ENCODE data around the gene TACR2. TPM values are rescaled to one million over a fixed set of nuclear protein-coding genes. Genes with fewer than 3 reads are reported as not detected.
A peak's percentile ranks its signal among the peaks of the same experiment; 100 is the strongest.

Gene TACR2
- total and polyA plus RNA-seq, 2 experiments from 2014 or later: 0.53 TPM; not detected in 1

DNA sequence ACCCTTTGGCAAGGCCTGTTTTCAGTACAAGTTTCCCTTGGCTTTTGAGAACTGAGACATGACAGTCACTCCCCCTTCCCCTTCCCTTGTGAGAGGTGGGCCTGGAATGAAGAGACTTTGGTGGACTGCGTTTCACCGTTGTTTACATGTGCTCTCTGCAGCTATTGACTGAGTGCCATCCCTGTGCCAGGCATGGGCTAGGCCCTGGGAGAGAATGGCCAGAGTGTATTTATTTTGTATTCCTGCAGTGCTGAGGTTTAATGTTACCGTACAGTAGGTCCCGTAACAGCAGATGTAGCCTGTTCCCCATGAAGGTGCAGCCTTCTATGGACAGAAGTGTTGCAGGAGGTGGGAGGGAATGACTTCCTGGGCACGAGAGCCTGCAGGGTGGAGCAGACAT lies 50.0 kb downstream of the TACR2 start:
- Histone ChIP-seq H3K9me3 (ENCODE audit: low read depth) (no peaks in the 10 kb centered on the region), H3K27me3 (no peaks in the 10 kb centered on the region), H3K36me3 (peaks cover 49% of the 10 kb centered on the region), H3K4me1 (ENCODE audit: low read depth) (peaks cover 4% of the 10 kb centered on the region), H3K4me3 (no peak overlapping the region), H3K27ac (no peak overlapping the region)
- no peak for DNase-seq (ENCODE audit: low read depth in 1 of 2, low spot score in 1 of 2)
- TF ChIP-seq, protein P1, sequence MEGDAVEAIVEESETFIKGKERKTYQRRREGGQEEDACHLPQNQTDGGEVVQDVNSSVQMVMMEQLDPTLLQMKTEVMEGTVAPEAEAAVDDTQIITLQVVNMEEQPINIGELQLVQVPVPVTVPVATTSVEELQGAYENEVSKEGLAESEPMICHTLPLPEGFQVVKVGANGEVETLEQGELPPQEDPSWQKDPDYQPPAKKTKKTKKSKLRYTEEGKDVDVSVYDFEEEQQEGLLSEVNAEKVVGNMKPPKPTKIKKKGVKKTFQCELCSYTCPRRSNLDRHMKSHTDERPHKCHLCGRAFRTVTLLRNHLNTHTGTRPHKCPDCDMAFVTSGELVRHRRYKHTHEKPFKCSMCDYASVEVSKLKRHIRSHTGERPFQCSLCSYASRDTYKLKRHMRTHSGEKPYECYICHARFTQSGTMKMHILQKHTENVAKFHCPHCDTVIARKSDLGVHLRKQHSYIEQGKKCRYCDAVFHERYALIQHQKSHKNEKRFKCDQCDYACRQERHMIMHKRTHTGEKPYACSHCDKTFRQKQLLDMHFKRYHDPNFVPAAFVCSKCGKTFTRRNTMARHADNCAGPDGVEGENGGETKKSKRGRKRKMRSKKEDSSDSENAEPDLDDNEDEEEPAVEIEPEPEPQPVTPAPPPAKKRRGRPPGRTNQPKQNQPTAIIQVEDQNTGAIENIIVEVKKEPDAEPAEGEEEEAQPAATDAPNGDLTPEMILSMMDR (IDR thresholded peaks at IDR 0.05; ENCODE audit: low read depth, low read length): no peak

DNA sequence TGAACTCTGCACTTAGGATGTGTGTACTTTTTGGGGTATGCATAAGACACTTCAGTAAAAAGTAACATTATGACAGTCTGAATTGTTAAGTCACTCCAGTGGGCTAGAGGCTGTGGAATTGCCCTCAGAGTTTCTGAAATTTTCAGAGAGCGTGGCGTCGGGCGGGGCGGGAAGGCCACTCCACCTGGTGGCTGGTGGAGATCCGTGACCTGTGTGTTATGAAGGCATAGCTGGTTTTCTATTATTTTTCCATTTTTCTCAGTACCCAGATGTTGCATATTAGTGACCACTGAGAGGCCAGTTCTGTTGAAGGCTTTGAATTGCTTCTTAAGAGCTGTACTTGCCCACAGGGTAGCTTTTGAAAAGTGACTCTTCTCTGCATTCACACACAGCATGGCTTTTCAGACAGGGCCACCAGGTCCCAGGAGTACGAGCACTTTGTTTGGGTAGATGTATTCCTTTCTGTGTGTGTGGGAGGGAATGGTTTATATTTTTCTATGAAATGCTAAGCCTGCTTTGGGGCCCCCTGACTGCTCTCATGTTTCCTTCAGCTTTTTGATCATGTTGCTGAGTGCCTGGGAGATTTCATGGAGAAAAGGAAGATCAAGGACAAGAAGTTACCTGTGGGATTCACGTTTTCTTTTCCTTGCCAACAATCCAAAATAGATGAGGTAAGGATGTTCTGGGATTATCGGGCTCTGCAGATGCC lies 52.3 kb downstream of the TACR2 start:
- H3K36me3 ChIP-seq: peaks cover 27% of the 10 kb centered on the region
- TF ChIP-seq, protein P1 (IDR thresholded peaks at IDR 0.05; ENCODE audit: low read depth, low read length): no peak
- H3K4me1 ChIP-seq (ENCODE audit: low read depth): peaks cover 17% of the 10 kb centered on the region
- H3K9me3 ChIP-seq (ENCODE audit: low read depth): no peaks in the 10 kb centered on the region
- H3K27ac ChIP-seq: peak overlapping the region; percentile 51
- H3K4me3 ChIP-seq: no peak overlapping the region
- no peaks in the 10 kb centered on the region for H3K27me3 ChIP-seq
- DNase-seq (ENCODE audit: low read depth in 1 of 2, low spot score in 1 of 2): no peak

DNA sequence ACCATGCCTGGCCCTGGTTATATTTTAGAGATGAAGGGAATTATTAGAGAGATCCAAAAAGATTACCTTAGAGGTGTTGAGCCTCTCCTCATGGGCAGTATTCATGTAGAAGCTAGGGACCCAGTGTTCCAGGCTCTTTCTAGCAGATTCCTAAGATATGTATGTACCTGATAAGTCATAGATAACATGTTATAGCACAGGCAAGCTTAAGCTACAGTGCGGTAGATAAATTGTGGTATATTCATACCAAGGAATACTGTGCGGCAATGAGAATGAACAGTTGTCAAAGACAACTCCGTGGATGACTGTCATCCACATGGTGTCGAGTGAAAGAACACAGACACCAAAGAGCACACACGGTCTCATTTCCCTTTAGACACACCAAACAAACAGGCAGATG lies 53.1 kb downstream of the TACR2 start:
- TF ChIP-seq, protein P1 (IDR thresholded peaks at IDR 0.05; ENCODE audit: low read depth, low read length): no peak
- Histone ChIP-seq H3K27me3 (no peaks in the 10 kb centered on the region), H3K4me1 (ENCODE audit: low read depth) (peaks cover 24% of the 10 kb centered on the region), H3K36me3 (peaks cover 24% of the 10 kb centered on the region), H3K27ac (peak overlapping the region; percentile 51), H3K9me3 (ENCODE audit: low read depth) (no peaks in the 10 kb centered on the region), H3K4me3 (no peak overlapping the region)
- no peak for DNase-seq (ENCODE audit: low read depth in 1 of 2, low spot score in 1 of 2)

DNA sequence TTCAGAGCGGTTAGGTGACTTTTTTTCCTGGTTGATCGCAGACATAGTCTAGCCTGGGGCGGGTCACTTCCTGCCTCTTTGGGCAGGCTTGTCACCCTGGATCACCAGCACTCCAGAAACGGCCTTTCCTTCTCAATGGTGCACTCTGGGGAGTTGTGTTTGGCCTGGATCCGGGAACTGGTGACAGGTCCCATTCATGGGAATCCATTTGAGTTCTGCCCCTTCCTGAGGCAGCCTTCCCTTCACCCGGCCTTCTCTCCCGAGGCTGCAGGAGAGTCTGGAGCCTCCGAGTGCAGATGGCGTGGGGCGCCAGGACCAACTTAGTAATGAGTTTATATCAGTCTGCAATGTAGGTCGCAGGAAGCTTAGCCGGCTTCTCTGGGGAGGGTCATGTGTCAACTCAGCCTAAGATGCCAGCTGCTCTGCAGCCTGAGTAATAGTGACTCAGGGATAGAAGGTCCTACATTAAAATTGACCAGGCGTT lies 54.2 kb downstream of the TACR2 start:
- H3K9me3 ChIP-seq (ENCODE audit: low read depth): no peaks in the 10 kb centered on the region
- TF ChIP-seq, protein P1 (IDR thresholded peaks at IDR 0.05; ENCODE audit: low read depth, low read length): no peak
- no peak overlapping the region for H3K4me3 ChIP-seq
- no peaks in the 10 kb centered on the region for H3K27me3 ChIP-seq
- H3K36me3 ChIP-seq: peaks cover 17% of the 10 kb centered on the region
- peaks cover 25% of the 10 kb centered on the region for H3K4me1 ChIP-seq (ENCODE audit: low read depth)
- DNase-seq (ENCODE audit: low read depth in 1 of 2, low spot score in 1 of 2): peak in 1 of 2 donors; percentile 61
- H3K27ac ChIP-seq: peak overlapping the region; percentile 51

DNA sequence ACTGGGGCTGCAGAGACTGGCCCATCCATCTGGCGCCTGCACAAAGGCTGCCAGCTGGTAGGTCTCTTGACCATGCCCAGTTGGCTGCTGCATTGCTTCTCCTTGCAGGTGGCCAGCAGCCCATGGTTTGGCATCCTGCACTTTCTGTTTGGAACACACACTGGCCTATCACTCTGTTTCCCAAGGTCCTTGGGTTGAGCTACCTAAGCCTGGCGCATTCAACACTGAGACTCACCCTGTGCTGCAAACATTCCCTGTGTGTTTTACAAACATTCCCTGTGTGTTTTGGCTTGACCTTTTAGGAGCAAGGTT lies 55.5 kb downstream of the TACR2 start:
- Histone ChIP-seq H3K27me3 (no peaks in the 10 kb centered on the region), H3K27ac (no peak overlapping the region), H3K4me3 (no peak overlapping the region), H3K36me3 (peaks cover 17% of the 10 kb centered on the region), H3K4me1 (ENCODE audit: low read depth) (peaks cover 25% of the 10 kb centered on the region), H3K9me3 (ENCODE audit: low read depth) (no peaks in the 10 kb centered on the region)
- no peak for DNase-seq (ENCODE audit: low read depth in 1 of 2, low spot score in 1 of 2)
- TF ChIP-seq, protein P1 (IDR thresholded peaks at IDR 0.05; ENCODE audit: low read depth, low read length): no peak

All from cardiac muscle cell (in vitro differentiated cells and primary cell).